SK-N-SH (cell line): ENCODE measurements around the gene CHAC1. TPM values are rescaled to one million over a fixed set of nuclear protein-coding genes. Genes with fewer than 3 reads are reported as not detected.

Experiments
- CTCF ChIA-PET: fragments of 300-600, 350-600 bp; formaldehyde crosslinking; extraction: SDS; loops from one replicate; lab custom pipeline; 2021; lab: Yijun Ruan, JAX
- POLR2A ChIA-PET: fragments of 350-600 bp; sonication (Branson Sonifier 250); formaldehyde crosslinking; extraction: SDS; loops from one replicate; lab custom pipeline; 2020; ENCODE audit warnings: antibody characterized with exemption, inconsistent platforms; lab: Yijun Ruan, JAX
- DNase-seq: peaks from one replicate; pipeline ENCODE4 v3.0.0; 2012
- H2AFZ ChIP-seq: fragments of 200-600 bp; sonication (generic); 2 replicates; pipeline ENCODE4 v1.8.1; 2016; ENCODE audit warnings: antibody characterized with exemption, mild to moderate bottlenecking, low read depth
- H3F3A ChIP-seq: fragments of 200-600 bp; sonication (generic); replicated peaks from 2 replicates; pipeline ENCODE3; 2016; ENCODE audit warnings: antibody characterized with exemption, mild to moderate bottlenecking; ENCODE audit not compliant: insufficient read depth
- H3K27ac ChIP-seq, 2 experiments: fragments of 200-500 bp in 1 of 2; fragments of 200-600 bp in 1 of 2; sonication (Bioruptor generic) in 1 of 2; sonication (generic), shearing (Covaris generic) in 1 of 2; 2 replicates each; pipeline versions ENCODE4 v1.5.1 to v1.6.1; 2014 to 2016; ENCODE audit warnings: low read depth in 2 of 2, inconsistent platforms in 1 of 2, low read length in 1 of 2, mild to moderate bottlenecking in 1 of 2, mixed read lengths in 1 of 2
- H3K27me3 ChIP-seq: fragments of 200-600 bp; sonication (generic), shearing (Covaris generic); 2 replicates; pipeline ENCODE4 v1.6.1; 2016; ENCODE audit warnings: mixed run types; ENCODE audit not compliant: insufficient read depth
- H3K36me3 ChIP-seq, 2 experiments: fragments of 200-500 bp in 1 of 2; fragments of 200-600 bp in 1 of 2; sonication (Bioruptor generic) in 1 of 2; sonication (generic) in 1 of 2; replicated peaks in 1 of 2; 2 replicates each; pipeline versions ENCODE3 to v1.5.1; 2014 to 2016; ENCODE audit warnings: low read length in 1 of 2, mild to moderate bottlenecking in 1 of 2; ENCODE audit not compliant: insufficient read depth in 2 of 2, control insufficient read depth in 1 of 2
- H3K4me1 ChIP-seq, 2 experiments: fragments of 200-500 bp in 1 of 2; fragments of 200-600 bp in 1 of 2; sonication (Bioruptor generic) in 1 of 2; sonication (generic), shearing (Covaris generic) in 1 of 2; 2 replicates each; pipeline versions ENCODE4 v1.5.1 to v1.6.1; 2014 to 2016; ENCODE audit warnings: low read depth in 1 of 2, low read length in 1 of 2, mixed run types in 1 of 2; ENCODE audit not compliant: insufficient read depth in 2 of 2, control insufficient read depth in 1 of 2
- H3K4me2 ChIP-seq: fragments of 200-600 bp; sonication (generic), shearing (Covaris generic); 2 replicates; pipeline ENCODE4 v1.6.1; 2017; ENCODE audit warnings: mixed run types
- H3K4me3 ChIP-seq, 2 experiments: fragments of 200-500 bp in 1 of 2; fragments of 200-600 bp in 1 of 2; sonication (Bioruptor generic) in 1 of 2; sonication (generic), shearing (Covaris generic) in 1 of 2; 2 replicates each; pipeline versions ENCODE4 v1.5.1 to v1.8.1; 2014 to 2016; ENCODE audit warnings: low read depth in 2 of 2, inconsistent platforms in 1 of 2, low read length in 1 of 2, mild to moderate bottlenecking in 1 of 2, mixed read lengths in 1 of 2, moderate library complexity in 1 of 2
- H3K79me2 ChIP-seq: fragments of 200-600 bp; sonication (generic); 2 replicates; pipeline ENCODE4 v1.8.1; 2017; ENCODE audit warnings: mild to moderate bottlenecking; ENCODE audit not compliant: insufficient read depth
- H3K9ac ChIP-seq: fragments of 200-600 bp; sonication (generic); 2 replicates; pipeline ENCODE4 v1.6.1; 2017; ENCODE audit warnings: mixed run types
- H3K9me2 ChIP-seq: fragments of 200-600 bp; sonication (generic); 2 replicates; pipeline ENCODE4 v1.6.1; 2017; ENCODE audit warnings: mixed run types
- H3K9me3 ChIP-seq: fragments of 200-600 bp; sonication (generic); 2 replicates; pipeline ENCODE4 v1.6.1; 2017; ENCODE audit warnings: mixed run types, mild to moderate bottlenecking, moderate library complexity
- H4K20me1 ChIP-seq: fragments of 200-600 bp; sonication (generic); 2 replicates; pipeline ENCODE4 v1.6.1; 2017; ENCODE audit warnings: mild to moderate bottlenecking, mixed run types; ENCODE audit not compliant: insufficient read depth
- CHD2 ChIP-seq: fragments of 150-350 bp; IDR thresholded peaks from 2 replicates; pipeline ENCODE4 v1.6.1; 2018; ENCODE audit warnings: low read length; ENCODE audit not compliant: partially characterized antibody
- EP300 ChIP-seq, 2 experiments: IDR thresholded peaks; 2 replicates each; pipeline versions ENCODE4 v1.4.0 to v1.6.1; 2012; ENCODE audit warnings: borderline replicate concordance in 1 of 2, low read depth in 1 of 2, low read length in 1 of 2
- FOXM1 ChIP-seq: IDR thresholded peaks from 2 replicates; pipeline ENCODE4 v1.4.0; 2012; ENCODE audit warnings: low read depth, mild to moderate bottlenecking
- GABPA ChIP-seq: IDR thresholded peaks from 2 replicates; pipeline ENCODE4 v1.4.0; 2012; ENCODE audit warnings: low read depth, mild to moderate bottlenecking
- GATA2 ChIP-seq: sonication (generic); formaldehyde crosslinking; IDR thresholded peaks from 2 replicates; pipeline ENCODE4 v1.5.0; 2020; ENCODE audit warnings: mild to moderate bottlenecking, missing genetic modification reagents
- IRF3 ChIP-seq: fragments of 150-350 bp; IDR thresholded peaks from 2 replicates; pipeline ENCODE4 v1.6.1; 2016; ENCODE audit warnings: mild to moderate bottlenecking, low read depth, low read length
- NFIC ChIP-seq: IDR thresholded peaks from 2 replicates; pipeline ENCODE4 v1.4.0; 2012; ENCODE audit warnings: borderline replicate concordance
- RCOR1 ChIP-seq: fragments of 150-350 bp; IDR thresholded peaks from 2 replicates; pipeline ENCODE4 v1.6.1; 2017; ENCODE audit warnings: antibody characterized with exemption, low read length
- SIN3A ChIP-seq: IDR thresholded peaks from 2 replicates; pipeline ENCODE4 v1.6.1; 2012; ENCODE audit warnings: low read depth, mild to moderate bottlenecking, low read length, moderate library complexity, borderline replicate concordance
- SMC3 ChIP-seq: IDR thresholded peaks from 2 replicates; pipeline ENCODE4 v1.6.1; 2012; ENCODE audit warnings: low read depth, low read length, improper control_type of control experiment
- TAF1 ChIP-seq: IDR thresholded peaks from 2 replicates; pipeline ENCODE4 v1.6.1; 2012; ENCODE audit warnings: low read depth, mild to moderate bottlenecking, low read length, moderate library complexity, borderline replicate concordance
- TCF12 ChIP-seq: IDR thresholded peaks from 2 replicates; pipeline ENCODE4 v1.4.0; 2012
- YY1 ChIP-seq: IDR thresholded peaks from 2 replicates; pipeline ENCODE4 v1.4.0; 2012; ENCODE audit warnings: low read depth, mild to moderate bottlenecking
- ZBTB33 ChIP-seq: IDR thresholded peaks from 2 replicates; pipeline ENCODE4 v1.4.0; 2012; ENCODE audit warnings: low read depth, borderline replicate concordance
- WGBS: methylation state at CpG from one replicate; pipeline ENCODE4 v1.1.6; 2017; ENCODE audit warnings: low lambda C conversion rate; 5-methylcytosine and 5-hydroxymethylcytosine counted together
- polyA plus RNA-seq, 3 experiments: library from polyadenylated mRNA; depleted of rRNA; stranded (reverse); fragments of >200 nt; gene quantifications; 2 replicates each; pipeline ENCODE4 v1.2.3, GENCODE V29; 2012
- TF ChIP-seq, protein P1 (sequence below): fragments of 200-600 bp; sonication (generic); IDR thresholded peaks from 2 replicates; pipeline ENCODE4 v1.6.1; 2017; ENCODE audit warnings: antibody characterized with exemption, mild to moderate bottlenecking, moderate library complexity
- TF ChIP-seq, protein P2 (sequence below): IDR thresholded peaks from 2 replicates; pipeline ENCODE4 v1.4.0; 2012; ENCODE audit warnings: low read depth
- TF ChIP-seq, protein P3 (sequence below): fragments of 150-350 bp; IDR thresholded peaks from 2 replicates; pipeline ENCODE4 v1.6.1; 2017; ENCODE audit warnings: antibody characterized with exemption, low read length, low read depth, borderline replicate concordance

CHAC1 gene
- polyA plus RNA-seq, 1 of the 3 experiments (the other 2 are of a cell fraction) = 9.3 TPM

- Histone ChIP-seq H3K4me2 (no peak overlapping the region), H3K9me3 (no peaks in the 10 kb centered on the region), H3K4me1 (no peaks in the 10 kb centered on the region), H2AFZ (no peak overlapping the region), H3K9me2 (no peaks in the 10 kb centered on the region), H3K27me3 (no peaks in the 10 kb centered on the region), H3K4me3 (no peak overlapping the region), H3K36me3 (peaks cover 43 to 56% of the 10 kb centered on the region in 2 experiments), H3K79me2 (no peaks in the 10 kb centered on the region), H3K9ac (no peak overlapping the region), H3K27ac (no peak overlapping the region), H4K20me1 (no peaks in the 10 kb centered on the region), H3F3A (no peaks in the 10 kb centered on the region)
- ChIA-PET POLR2A (no interaction called here), CTCF (interaction anchor here (1.1 to 1.4 kb wide), 2 partner anchors 16 to 96 kb away, joined by 3 read pairs; no protein-coding TSS in a partner anchor)
- TF ChIP-seq FOXM1 = no peak
- no peak for DNase-seq
- WGBS = 92% methylated on average over 5 of the region's 5 CpGs
Observed at GRCh38 chr15:41001524-41002214, 48.4 kb downstream of the CHAC1 start.

DNA sequence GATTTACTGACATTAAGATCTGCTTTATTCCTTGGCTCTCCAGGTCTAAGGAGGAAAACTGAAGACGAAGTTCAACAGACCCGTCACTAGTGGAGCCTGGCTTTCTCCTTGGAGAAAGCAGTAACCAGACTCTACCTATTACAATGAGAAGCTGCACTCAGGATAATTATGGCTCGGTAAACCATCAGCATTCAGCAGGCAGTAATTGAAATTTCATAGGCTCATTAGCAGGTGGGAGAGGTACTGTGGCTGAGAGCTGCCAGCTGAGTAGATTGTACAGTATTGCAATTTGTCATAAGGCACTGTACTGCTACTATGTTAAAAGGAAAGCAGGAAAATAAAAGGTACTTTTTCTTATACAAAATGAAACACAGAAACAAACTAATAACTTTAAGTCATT is 51.2 kb downstream of the CHAC1 start:
- Histone ChIP-seq H3K9ac (no peak overlapping the region), H3K9me3 (no peaks in the 10 kb centered on the region), H3K4me1 (no peaks in the 10 kb centered on the region), H3K9me2 (no peaks in the 10 kb centered on the region), H3K4me3 (no peak overlapping the region), H3K27me3 (no peaks in the 10 kb centered on the region), H3K36me3 (peaks cover 37 to 45% of the 10 kb centered on the region in 2 experiments), H3F3A (no peaks in the 10 kb centered on the region), H3K27ac (no peak overlapping the region), H2AFZ (no peak overlapping the region)
- ChIA-PET POLR2A (no interaction called here), CTCF (interaction anchor here (0.8 to 1.5 kb wide), 6 partner anchors 13 to 110 kb away, joined by 3 to 5 read pairs (median 3); partner anchors contain the start of gene VPS18)
- 91% methylated on average over 3 of the region's 3 CpGs for WGBS
- no peak for DNase-seq
- TF ChIP-seq TAF1 = no peak
- TF ChIP-seq TCF12 = no peak
- no peak for TF ChIP-seq FOXM1
- TF ChIP-seq SIN3A = no peak
- no peak for TF ChIP-seq GABPA
- no peak for TF ChIP-seq IRF3
- no peak for TF ChIP-seq NFIC
- TF ChIP-seq, protein P1, sequence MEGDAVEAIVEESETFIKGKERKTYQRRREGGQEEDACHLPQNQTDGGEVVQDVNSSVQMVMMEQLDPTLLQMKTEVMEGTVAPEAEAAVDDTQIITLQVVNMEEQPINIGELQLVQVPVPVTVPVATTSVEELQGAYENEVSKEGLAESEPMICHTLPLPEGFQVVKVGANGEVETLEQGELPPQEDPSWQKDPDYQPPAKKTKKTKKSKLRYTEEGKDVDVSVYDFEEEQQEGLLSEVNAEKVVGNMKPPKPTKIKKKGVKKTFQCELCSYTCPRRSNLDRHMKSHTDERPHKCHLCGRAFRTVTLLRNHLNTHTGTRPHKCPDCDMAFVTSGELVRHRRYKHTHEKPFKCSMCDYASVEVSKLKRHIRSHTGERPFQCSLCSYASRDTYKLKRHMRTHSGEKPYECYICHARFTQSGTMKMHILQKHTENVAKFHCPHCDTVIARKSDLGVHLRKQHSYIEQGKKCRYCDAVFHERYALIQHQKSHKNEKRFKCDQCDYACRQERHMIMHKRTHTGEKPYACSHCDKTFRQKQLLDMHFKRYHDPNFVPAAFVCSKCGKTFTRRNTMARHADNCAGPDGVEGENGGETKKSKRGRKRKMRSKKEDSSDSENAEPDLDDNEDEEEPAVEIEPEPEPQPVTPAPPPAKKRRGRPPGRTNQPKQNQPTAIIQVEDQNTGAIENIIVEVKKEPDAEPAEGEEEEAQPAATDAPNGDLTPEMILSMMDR = no peak
- no peak for TF ChIP-seq RCOR1
- TF ChIP-seq, protein P2, sequence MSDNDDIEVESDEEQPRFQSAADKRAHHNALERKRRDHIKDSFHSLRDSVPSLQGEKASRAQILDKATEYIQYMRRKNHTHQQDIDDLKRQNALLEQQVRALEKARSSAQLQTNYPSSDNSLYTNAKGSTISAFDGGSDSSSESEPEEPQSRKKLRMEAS = no peak
- TF ChIP-seq, protein P3, sequence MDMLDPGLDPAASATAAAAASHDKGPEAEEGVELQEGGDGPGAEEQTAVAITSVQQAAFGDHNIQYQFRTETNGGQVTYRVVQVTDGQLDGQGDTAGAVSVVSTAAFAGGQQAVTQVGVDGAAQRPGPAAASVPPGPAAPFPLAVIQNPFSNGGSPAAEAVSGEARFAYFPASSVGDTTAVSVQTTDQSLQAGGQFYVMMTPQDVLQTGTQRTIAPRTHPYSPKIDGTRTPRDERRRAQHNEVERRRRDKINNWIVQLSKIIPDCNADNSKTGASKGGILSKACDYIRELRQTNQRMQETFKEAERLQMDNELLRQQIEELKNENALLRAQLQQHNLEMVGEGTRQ = no peak
- no peak for TF ChIP-seq YY1
- TF ChIP-seq EP300 (IDR thresholded peaks at IDR 0.05; ENCODE audit: borderline replicate concordance in 1 of 2, low read depth in 1 of 2, low read length in 1 of 2) = no peak
- no peak for TF ChIP-seq CHD2
- no peak for TF ChIP-seq ZBTB33
- no peak for TF ChIP-seq SMC3
- TF ChIP-seq GATA2 (CRISPR knock-in tag) = no peak
- TF ChIP-seq, all 33 proteins: peak for 0
- Histone ChIP-seq H4K20me1 (no peaks in the 10 kb centered on the region), H3K4me2 (no peak overlapping the region), H3K79me2 (no peaks in the 10 kb centered on the region)
